UCSD-AML1 (cell line): ENCODE data around the gene GRK6.

Experiments used
- DNase-seq: peaks from one replicate; lab custom pipeline; 2025; ENCODE audit not compliant: unreplicated experiment; lab: John Stamatoyannopoulos, UW

Gene GRK6

GRCh38 chr5:177425801-177426565 lies 493 bp upstream of the GRK6 start:
- peak; percentile 99 for DNase-seq

- DNase-seq, result no peak
Measured at GRCh38 chr5:177427211-177427822, 841 bp downstream of the GRK6 start.

GRCh38 chr5:177427919-177428573 lies 1.6 kb downstream of the GRK6 start:
- peak; percentile 57 for DNase-seq

- DNase-seq, result no peak
Measured at GRCh38 chr5:177428574-177429217, 2.2 kb downstream of the GRK6 start.

- DNase-seq, result peak; percentile 89
Measured at GRCh38 chr5:177429248-177430040, 3.0 kb downstream of the GRK6 start.

GRCh38 chr5:177430140-177430951 lies 3.9 kb downstream of the GRK6 start:
- DNase-seq, result no peak

GRCh38 chr5:177430972-177431316 lies 4.5 kb downstream of the GRK6 start:
- no peak for DNase-seq

- DNase-seq, result peak; percentile 83
Measured at GRCh38 chr5:177431317-177432142, 5.1 kb downstream of the GRK6 start.

GRCh38 chr5:177432143-177432838 lies 5.8 kb downstream of the GRK6 start:
- no peak for DNase-seq

GRCh38 chr5:177432839-177433657 lies 6.6 kb downstream of the GRK6 start:
- DNase-seq, result no peak

GRCh38 chr5:177433658-177434217 lies 7.3 kb downstream of the GRK6 start:
- DNase-seq, result no peak

- DNase-seq, result no peak
Measured at GRCh38 chr5:177434437-177434836, 8.0 kb downstream of the GRK6 start.

- no peak for DNase-seq
Measured at GRCh38 chr5:177434942-177435738, 8.7 kb downstream of the GRK6 start.

- no peak for DNase-seq
Measured at GRCh38 chr5:177435847-177436536, 9.5 kb downstream of the GRK6 start.

GRCh38 chr5:177437623-177438022 lies 11.1 kb downstream of the GRK6 start:
- no peak for DNase-seq

GRCh38 chr5:177438468-177438867 lies 12.0 kb downstream of the GRK6 start:
- no peak for DNase-seq
